GOT3 (cell line): ENCODE data around the gene RAB5B.
"Not testable (repeated sequence)": the region's sequence is repeated elsewhere in the genome, so short reads cannot be mapped to it uniquely, and the experiment has no call there.

Experiments
- DNase-seq: peaks from one replicate; lab custom pipeline; 2025; ENCODE audit warnings: mixed read lengths; lab: John Stamatoyannopoulos, UW

Gene RAB5B

GRCh38 chr12:56014205-56014604, 40.3 kb downstream of the RAB5B start:
- DNase-seq: no peak

GRCh38 chr12:56017181-56017580, 43.3 kb downstream of the RAB5B start:
- no peak for DNase-seq

GRCh38 chr12:56018356-56018755, 44.5 kb downstream of the RAB5B start:
- DNase-seq: no peak

GRCh38 chr12:56020423-56021184, 46.7 kb downstream of the RAB5B start, which contains the start of gene IKZF4:
Gene IKZF4 (plus strand): TSS chr12:56021043. CDS start chr12:56021494, 451 bp downstream.
- DNase-seq: no peak

GRCh38 chr12:56021889-56022497, 48.1 kb downstream of the RAB5B start:
- no peak for DNase-seq

GRCh38 chr12:56028511-56029165, 54.8 kb downstream of the RAB5B start:
- no peak for DNase-seq

- DNase-seq: no peak
Observed at GRCh38 chr12:56029166-56029519, 55.3 kb downstream of the RAB5B start.

- DNase-seq: no peak
Observed at GRCh38 chr12:56029666-56030293, 55.9 kb downstream of the RAB5B start.

GRCh38 chr12:56031987-56032386, 58.1 kb downstream of the RAB5B start:
- DNase-seq: no peak

- no peak for DNase-seq
Observed at GRCh38 chr12:56034586-56035332, 60.9 kb downstream of the RAB5B start.

GRCh38 chr12:56037161-56037560, 63.3 kb downstream of the RAB5B start:
- DNase-seq: no peak

GRCh38 chr12:56038022-56038655, 64.3 kb downstream of the RAB5B start:
- DNase-seq: no peak

GRCh38 chr12:56040151-56040550, 66.3 kb downstream of the RAB5B start:
- DNase-seq: no peak

GRCh38 chr12:56040963-56041551, 67.2 kb downstream of the RAB5B start:
- no peak for DNase-seq

- DNase-seq: peak; percentile 53
Observed at GRCh38 chr12:56041552-56042429, 67.9 kb downstream of the RAB5B start, which contains the start of gene RPS26. Gene RPS26 (plus strand): TSS chr12:56041918. CDS start chr12:56042167, 249 bp downstream.

- not testable (repeated sequence) for DNase-seq
Observed at GRCh38 chr12:56042430-56042813, 68.5 kb downstream of the RAB5B start.

GRCh38 chr12:56042843-56043242, 69.0 kb downstream of the RAB5B start:
- DNase-seq: no peak
